HG03095 (cell line): Measurements from ENCODE around the gene NOP56.

Source experiments
- ATAC-seq: cut with Tn5 transposase; IDR thresholded peaks from one replicate; pipeline ENCODE4 v1.9.1; 2021; ENCODE audit warnings: moderate library complexity; ENCODE audit not compliant: unreplicated experiment

The NOP56 gene

GRCh38 chr20:2640899-2641298, 11.5 kb upstream of the NOP56 start:
- no peak for ATAC-seq

DNA sequence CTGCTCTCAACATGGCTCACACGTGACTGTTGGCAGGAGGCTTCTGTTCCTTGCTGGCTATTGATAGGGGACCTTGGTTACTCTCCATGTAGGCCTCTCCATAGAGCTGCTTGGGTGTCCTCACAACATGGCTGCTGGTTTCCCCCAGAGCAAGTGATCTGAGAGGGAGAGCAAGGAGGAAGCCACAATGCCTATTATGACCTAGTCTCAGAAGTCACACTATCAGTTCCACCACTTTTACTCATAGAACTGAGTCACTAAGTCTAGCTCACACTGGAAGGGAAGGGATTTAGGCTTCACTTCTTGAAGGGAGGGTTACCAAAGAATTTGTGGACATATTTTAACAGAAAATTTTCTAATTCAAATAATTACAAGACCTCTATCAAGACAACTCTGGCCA, 8.7 kb upstream of the NOP56 start:
- no peak for ATAC-seq

- peak; percentile 39 for ATAC-seq
Measured at GRCh38 chr20:2652724-2653555, 508 bp downstream of the NOP56 start.

- no peak for ATAC-seq
Measured at GRCh38 chr20:2653556-2654383, 1.3 kb downstream of the NOP56 start.

DNA sequence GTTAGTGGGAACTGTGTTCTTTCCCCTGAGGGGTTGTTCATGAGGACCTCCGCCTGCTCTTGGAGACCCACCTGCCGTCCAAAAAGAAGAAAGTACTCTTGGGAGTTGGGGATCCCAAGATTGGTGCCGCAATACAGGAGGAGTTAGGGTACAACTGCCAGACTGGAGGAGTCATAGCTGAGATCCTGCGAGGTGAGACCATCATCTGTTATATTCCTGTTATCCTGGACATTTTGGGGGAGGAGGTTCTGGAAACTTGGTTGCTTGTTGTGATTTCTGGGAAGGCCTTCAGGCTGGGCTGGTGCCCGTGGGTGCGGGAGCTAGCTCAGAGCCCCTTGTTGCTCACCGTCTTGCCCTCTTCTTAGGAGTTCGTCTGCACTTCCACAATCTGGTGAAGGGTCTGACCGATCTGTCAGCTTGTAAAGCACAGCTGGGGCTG, 2.0 kb downstream of the NOP56 start:
- ATAC-seq, result no peak

GRCh38 chr20:2654831-2655230, 2.4 kb downstream of the NOP56 start:
- ATAC-seq, result no peak

DNA sequence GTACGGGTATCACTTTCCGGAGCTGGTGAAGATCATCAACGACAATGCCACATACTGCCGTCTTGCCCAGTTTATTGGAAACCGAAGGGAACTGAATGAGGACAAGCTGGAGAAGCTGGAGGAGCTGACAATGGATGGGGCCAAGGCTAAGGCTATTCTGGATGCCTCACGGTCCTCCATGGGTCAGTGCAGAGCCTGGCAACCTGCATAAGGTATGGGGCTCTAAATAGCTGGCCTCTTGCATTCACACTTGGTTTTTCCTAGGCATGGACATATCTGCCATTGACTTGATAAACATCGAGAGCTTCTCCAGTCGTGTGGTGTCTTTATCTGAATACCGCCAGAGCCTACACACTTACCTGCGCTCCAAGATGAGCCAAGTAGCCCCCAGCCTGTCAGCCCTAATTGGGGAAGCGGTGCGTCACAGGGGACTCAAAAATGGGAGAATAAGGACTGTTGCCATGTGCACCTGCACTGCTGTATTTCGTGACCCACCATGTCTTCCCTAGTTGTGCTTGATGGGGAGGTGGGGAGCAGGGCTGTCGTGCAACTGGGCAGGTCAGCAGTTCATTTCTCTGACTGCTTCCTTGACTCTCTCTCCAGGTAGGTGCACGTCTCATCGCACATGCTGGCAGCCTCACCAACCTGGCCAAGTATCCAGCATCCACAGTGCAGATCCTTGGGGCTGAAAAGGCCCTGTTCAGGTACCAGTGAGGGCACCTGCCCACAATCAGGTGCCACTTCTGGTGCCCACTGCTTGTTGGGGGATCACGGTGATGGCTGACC, 3.1 kb downstream of the NOP56 start:
- no peak for ATAC-seq

DNA sequence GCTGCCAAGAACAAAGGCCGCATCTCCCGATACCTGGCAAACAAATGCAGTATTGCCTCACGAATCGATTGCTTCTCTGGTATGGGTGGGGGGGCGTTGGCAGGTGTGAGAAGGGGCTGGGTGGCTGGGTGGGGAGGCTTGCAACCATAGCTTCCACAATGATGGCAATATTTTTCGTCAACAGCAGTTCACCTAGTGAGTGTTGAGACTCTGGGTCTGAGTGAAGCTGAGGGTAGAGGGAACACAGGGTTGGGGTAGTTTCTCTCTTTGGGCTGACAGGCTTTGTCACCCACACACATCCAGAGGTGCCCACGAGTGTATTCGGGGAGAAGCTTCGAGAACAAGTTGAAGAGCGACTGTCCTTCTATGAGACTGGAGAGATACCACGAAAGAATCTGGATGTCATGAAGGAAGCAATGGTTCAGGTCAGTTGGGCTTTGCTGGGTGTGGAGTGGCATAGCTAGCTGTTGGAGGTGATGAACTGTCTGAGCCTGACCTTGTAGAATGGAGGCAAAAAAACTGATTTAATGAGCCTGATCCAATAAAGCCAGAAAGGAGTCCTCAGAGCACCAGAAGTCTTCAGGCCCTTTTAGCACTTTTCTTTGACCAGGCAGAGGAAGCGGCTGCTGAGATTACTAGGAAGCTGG, 4.2 kb downstream of the NOP56 start:
- ATAC-seq, result no peak

GRCh38 chr20:2657241-2657640, 4.8 kb downstream of the NOP56 start:
- ATAC-seq, result no peak

DNA sequence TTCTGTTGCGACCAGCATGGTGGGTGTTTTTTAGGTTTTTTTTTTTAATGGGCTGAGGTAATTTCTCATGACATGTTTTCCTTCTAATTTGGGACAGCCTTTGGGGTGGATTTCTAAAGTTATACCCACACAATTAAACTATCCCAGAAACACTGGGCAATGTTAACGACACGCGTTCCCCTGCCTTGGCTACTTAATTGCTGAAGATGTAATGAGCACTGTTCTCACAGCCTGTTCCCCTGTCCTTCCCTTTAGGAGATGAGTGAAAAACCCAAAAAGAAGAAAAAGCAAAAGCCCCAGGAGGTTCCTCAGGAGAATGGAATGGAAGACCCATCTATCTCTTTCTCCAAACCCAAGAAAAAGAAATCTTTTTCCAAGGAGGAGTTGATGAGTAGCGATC, 5.2 kb downstream of the NOP56 start:
- ATAC-seq, result no peak

GRCh38 chr20:2658414-2659354, 6.3 kb downstream of the NOP56 start:
- ATAC-seq, result no peak

DNA sequence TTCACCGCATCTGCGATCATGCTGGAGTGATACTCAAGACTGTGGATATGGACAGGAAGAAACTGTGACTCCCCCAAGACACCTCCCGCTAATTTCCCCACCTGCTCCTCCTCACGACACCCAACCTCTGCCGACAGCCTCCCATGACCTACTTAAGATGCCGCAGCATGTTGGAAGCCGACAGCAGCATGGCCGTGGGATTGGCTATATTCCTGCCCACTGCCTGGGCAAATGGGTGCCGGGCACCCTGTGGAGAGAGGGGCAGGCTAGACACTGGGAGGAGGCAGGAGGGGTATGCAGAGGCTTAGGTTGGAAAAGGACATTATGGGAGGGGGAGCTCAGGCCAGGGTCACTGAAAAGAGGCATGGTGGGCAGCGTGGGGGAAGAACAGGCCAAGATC, 7.1 kb downstream of the NOP56 start:
- no peak for ATAC-seq

DNA sequence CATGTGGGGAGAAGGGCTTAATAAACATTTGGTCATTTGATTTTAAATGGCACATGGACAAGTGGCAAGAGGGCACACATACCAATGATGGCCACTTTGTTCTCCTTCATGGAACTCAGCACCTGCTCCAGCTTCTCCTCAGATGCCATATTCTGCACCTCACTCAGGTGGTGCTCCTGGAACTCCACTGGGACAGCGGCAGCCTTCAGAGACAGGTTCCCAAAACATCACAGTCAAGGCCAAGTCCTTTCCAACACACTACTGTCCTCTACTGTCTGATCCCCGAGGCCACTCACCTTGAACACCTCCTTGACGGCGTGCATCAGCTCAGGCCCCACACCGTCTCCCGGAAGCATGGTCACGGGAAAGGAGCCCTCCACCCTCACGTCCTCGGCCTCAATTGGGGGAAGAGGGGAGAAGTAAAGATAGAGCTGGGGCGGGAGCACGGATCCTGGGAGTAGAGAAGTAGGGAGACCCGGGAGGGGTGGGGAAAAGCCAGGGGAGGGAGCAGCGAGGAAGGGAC, 11.0 kb downstream of the NOP56 start:
- ATAC-seq, result no peak

DNA sequence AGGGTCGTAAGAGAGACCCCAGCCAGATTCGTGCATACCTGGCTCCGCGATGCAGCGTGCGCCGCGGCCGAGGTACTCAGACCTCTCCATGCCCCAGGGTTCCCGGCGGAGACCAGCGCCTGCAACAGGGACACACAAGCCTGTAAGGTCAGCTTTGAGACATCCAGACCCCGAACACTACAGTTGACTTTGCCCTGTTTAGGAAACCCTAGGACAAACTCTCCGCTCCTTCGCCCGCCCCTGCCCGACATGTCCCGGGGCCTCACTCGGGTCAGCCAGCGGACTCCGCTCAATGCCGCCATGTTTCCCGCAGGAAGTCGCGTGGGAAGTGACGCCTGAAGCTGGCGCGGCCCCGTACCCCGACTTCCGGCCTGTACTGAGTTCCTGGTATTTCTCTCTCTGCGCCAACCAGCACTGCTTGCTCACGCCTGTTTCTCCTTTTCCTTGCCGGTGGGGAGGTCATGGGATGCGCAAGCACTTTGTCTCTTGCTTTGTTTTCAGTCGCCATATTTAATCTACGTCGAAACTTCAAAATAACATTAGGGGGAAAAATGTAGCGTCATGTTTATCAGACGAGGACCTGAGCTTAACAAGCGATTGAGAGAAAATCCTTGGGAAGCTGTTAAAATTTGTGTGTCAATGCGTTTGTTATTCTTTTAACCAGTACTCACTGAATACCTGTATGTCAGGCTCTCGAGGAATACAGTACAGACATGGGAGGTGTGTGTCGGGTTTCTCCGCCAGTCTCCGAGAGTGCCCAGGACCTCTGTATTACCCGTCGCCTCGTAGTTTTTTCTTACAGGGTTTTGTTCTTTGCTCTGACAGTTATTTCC, 11.7 kb downstream of the NOP56 start, which contains the start of gene IDH3B:
TSS of gene IDH3B (minus strand) at position 330 of the 833 bp plus-strand sequence. CDS start at position 302, 28 bp downstream.
- ATAC-seq, result peak; percentile 88

DNA sequence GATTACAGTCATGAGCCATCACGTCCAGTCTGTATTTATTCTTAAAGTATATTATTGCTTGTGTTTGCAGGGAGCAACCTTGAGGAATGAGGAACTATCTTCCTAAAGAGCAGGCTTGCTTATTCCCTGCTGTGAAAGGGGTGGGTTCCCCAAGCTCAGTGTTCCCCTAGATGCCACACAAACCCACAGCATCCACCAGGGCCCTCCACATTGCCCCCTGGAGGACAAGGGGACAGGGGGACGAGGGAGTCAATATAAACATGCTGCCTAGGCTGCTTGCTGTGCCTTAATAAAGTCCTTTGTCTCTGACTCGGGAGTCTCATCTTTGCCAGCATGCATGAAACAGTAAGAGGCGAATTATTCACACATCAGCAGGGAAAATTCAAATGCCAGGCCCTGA, 19.5 kb downstream of the NOP56 start:
- no peak for ATAC-seq

DNA sequence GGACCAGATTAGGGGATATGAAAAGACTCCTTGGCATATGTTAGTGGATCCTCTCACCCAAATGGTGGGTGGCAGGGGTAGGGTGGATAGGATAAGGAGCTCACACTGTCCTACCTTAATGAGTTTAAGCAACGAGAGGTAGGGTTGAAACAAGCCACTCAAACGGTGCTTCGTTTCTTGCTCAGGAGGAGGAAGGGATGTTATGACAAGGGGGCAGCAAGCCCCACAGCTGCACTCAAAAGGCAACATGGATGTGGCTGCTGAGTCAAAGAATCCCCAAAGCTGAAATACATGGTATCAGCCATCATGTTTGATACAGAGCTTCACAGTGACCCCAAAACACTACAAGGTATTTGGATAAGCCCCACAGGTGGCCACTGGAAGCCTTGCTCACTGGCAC, 20.0 kb downstream of the NOP56 start:
- no peak for ATAC-seq

DNA sequence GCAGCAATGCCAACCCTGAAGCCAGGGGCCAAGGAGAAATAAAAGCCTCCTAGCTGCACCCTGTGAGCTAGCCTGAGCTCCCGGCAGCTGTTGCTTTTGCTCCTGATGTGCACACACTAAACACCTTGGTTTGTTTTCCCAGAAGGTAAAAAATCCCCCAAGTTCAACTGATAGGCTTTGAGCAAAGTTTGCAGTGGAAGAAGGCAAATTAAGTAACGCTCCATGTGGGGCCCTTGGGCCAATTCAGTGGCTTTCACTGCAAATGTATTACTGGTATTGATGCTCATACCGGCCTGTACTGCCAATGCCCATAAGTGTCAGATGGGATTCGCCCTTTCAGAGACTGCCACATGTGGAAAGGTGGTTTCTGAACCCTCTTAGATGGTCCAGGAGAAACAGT, 21.0 kb downstream of the NOP56 start:
- ATAC-seq, result no peak

GRCh38 chr20:2680046-2680445, 27.6 kb downstream of the NOP56 start:
- no peak for ATAC-seq
